IMR-90 (cell line): Measurements from ENCODE around the gene ZBTB48. TPM values are rescaled to one million over a fixed set of nuclear protein-coding genes. Genes with fewer than 3 reads are reported as not detected.

Source experiments
- ATAC-seq: fragments of 200-7000 bp; cut with Tn5 transposase; 2 replicates; pipeline ENCODE4 v1.9.1; 2020; ENCODE audit warnings: low read depth, mild to moderate bottlenecking, moderate library complexity
- BruUV-seq: library from RNA; stranded (reverse); fragments of 400-500 nt; replicated peaks from 2 replicates; lab custom pipeline; 2021; lab: Mats Ljungman, UMichigan
- CTCF ChIA-PET: fragments of 300-600 bp; formaldehyde crosslinking; extraction: SDS; loops from one replicate; lab custom pipeline; 2021; ENCODE audit warnings: antibody characterized with exemption; lab: Yijun Ruan, JAX
- POLR2A ChIA-PET: fragments of 300-600 bp; sonication (Branson Sonifier 250); formaldehyde crosslinking; loops from one replicate; lab custom pipeline; 2022; ENCODE audit warnings: antibody characterized with exemption; ENCODE audit not compliant: unreplicated experiment; lab: Charles Lee
- DNase-seq: peaks from one replicate; pipeline ENCODE4 v3.0.0; 2013
- H2AFZ ChIP-seq: replicated peaks from 2 replicates; pipeline ENCODE3; 2013; ENCODE audit warnings: low read length, mild to moderate bottlenecking; ENCODE audit not compliant: poor library complexity
- H2AK5ac ChIP-seq: 2 replicates; pipeline ENCODE4 v1.6.1; 2013; ENCODE audit warnings: low read depth, low read length, inconsistent platforms
- H2AK9ac ChIP-seq: replicated peaks from 2 replicates; pipeline ENCODE3; 2013; ENCODE audit warnings: mild to moderate bottlenecking, low read depth, low read length, moderate library complexity; ENCODE audit not compliant: poor library complexity
- H2BK120ac ChIP-seq: 2 replicates; pipeline ENCODE4 v1.6.1; 2013; ENCODE audit warnings: low read depth, low read length, inconsistent platforms
- H2BK15ac ChIP-seq: 3 replicates; pipeline ENCODE4 v1.6.1; 2013; ENCODE audit warnings: low read depth, low read length, inconsistent platforms
- H2BK20ac ChIP-seq: 2 replicates; pipeline ENCODE4 v1.6.1; 2013; ENCODE audit warnings: low read depth, mild to moderate bottlenecking, inconsistent platforms, low read length, moderate library complexity
- H2BK5ac ChIP-seq: 2 replicates; pipeline ENCODE4 v1.6.1; 2013; ENCODE audit warnings: mild to moderate bottlenecking, low read depth, low read length, inconsistent platforms; ENCODE audit not compliant: poor library complexity, severe bottlenecking
- H3K14ac ChIP-seq: replicated peaks from 2 replicates; pipeline ENCODE4 v1.6.1; 2013; ENCODE audit warnings: low read depth, low read length, inconsistent platforms
- H3K18ac ChIP-seq: 2 replicates; pipeline ENCODE4 v1.6.1; 2013; ENCODE audit warnings: low read depth, low read length, control low read depth
- H3K23ac ChIP-seq: 2 replicates; pipeline ENCODE4 v1.6.1; 2013; ENCODE audit warnings: low read depth, low read length, inconsistent platforms
- H3K27ac ChIP-seq: 2 replicates; pipeline ENCODE4 v1.5.1; 2013; ENCODE audit warnings: mild to moderate bottlenecking, control low read depth, low read length; ENCODE audit not compliant: insufficient read depth
- H3K27me3 ChIP-seq: 2 replicates; pipeline ENCODE4 v1.6.1; 2013; ENCODE audit warnings: low read length; ENCODE audit not compliant: control insufficient read depth, insufficient read depth
- H3K36me3 ChIP-seq: 2 replicates; pipeline ENCODE4 v1.6.1; 2013; ENCODE audit warnings: low read length, mixed read lengths; ENCODE audit not compliant: control insufficient read depth, insufficient read depth
- H3K4ac ChIP-seq: 2 replicates; pipeline ENCODE4 v1.6.1; 2013; ENCODE audit warnings: low read depth, low read length, inconsistent platforms
- H3K4me1 ChIP-seq: 2 replicates; pipeline ENCODE4 v1.6.1; 2013; ENCODE audit warnings: low read length, mixed read lengths; ENCODE audit not compliant: control insufficient read depth, insufficient read depth
- H3K4me2 ChIP-seq: 2 replicates; pipeline ENCODE4 v1.6.1; 2013; ENCODE audit warnings: low read depth, mild to moderate bottlenecking, control low read depth, low read length, moderate library complexity
- H3K4me3 ChIP-seq: 2 replicates; pipeline ENCODE4 v1.5.1; 2013; ENCODE audit warnings: low read depth, mild to moderate bottlenecking, control low read depth, low read length, moderate library complexity; ENCODE audit not compliant: insufficient read depth
- H3K56ac ChIP-seq: 2 replicates; pipeline ENCODE4 v1.6.1; 2013; ENCODE audit warnings: low read length, inconsistent platforms; ENCODE audit not compliant: insufficient read depth; ENCODE audit errors: extremely low read depth
- H3K79me1 ChIP-seq, 2 experiments: 2 replicates each; pipeline ENCODE4 v1.6.1; 2013; ENCODE audit warnings: low read length in 2 of 2, inconsistent platforms in 1 of 2, low read depth in 1 of 2
- H3K9ac ChIP-seq: 2 replicates; pipeline ENCODE4 v1.6.1; 2013; ENCODE audit warnings: low read depth, low read length, control low read depth
- H3K9me1 ChIP-seq: 2 replicates; pipeline ENCODE4 v1.6.1; 2013; ENCODE audit warnings: low read length, inconsistent platforms; ENCODE audit not compliant: insufficient read depth
- H3K9me3 ChIP-seq: 2 replicates; pipeline ENCODE4 v1.6.1; 2013; ENCODE audit warnings: low read length; ENCODE audit not compliant: control insufficient read depth, insufficient read depth
- H4K20me1 ChIP-seq: 2 replicates; pipeline ENCODE4 v1.6.1; 2013; ENCODE audit warnings: low read length, inconsistent platforms; ENCODE audit not compliant: insufficient read depth
- H4K5ac ChIP-seq: 2 replicates; pipeline ENCODE4 v1.6.1; 2013; ENCODE audit warnings: mild to moderate bottlenecking, low read depth, low read length, control low read depth
- H4K8ac ChIP-seq, 2 experiments: 2 replicates each; pipeline ENCODE4 v1.6.1; 2013; ENCODE audit warnings: low read depth in 2 of 2, low read length in 2 of 2, control low read depth in 1 of 2, inconsistent platforms in 1 of 2
- H4K91ac ChIP-seq: 2 replicates; pipeline ENCODE4 v1.6.1; 2013; ENCODE audit warnings: low read depth, low read length, inconsistent platforms; ENCODE audit not compliant: insufficient read depth
- BHLHE40 ChIP-seq: fragments of 150-350 bp; IDR thresholded peaks from 2 replicates; pipeline ENCODE4 v1.6.1; 2016; ENCODE audit warnings: mild to moderate bottlenecking, low read depth, low read length
- CEBPB ChIP-seq: IDR thresholded peaks from 2 replicates; pipeline ENCODE4 v1.6.1; 2012; ENCODE audit warnings: low read depth, low read length, improper control_type of control experiment
- FOS ChIP-seq: fragments of 150-350 bp; IDR thresholded peaks from 2 replicates; pipeline ENCODE4 v1.6.1; 2016; ENCODE audit warnings: low read depth, low read length
- RCOR1 ChIP-seq: IDR thresholded peaks from 2 replicates; pipeline ENCODE4 v1.6.1; 2012; ENCODE audit warnings: mild to moderate bottlenecking, low read length, improper control_type of control experiment; ENCODE audit not compliant: insufficient replicate concordance
- WGBS, 2 experiments: methylation state at CpG; one replicate each; pipeline versions ENCODE4 v1.1.5 to v1.1.7; 2013; ENCODE audit warnings: missing lambda C conversion rate in 2 of 2; ENCODE audit not compliant: insufficient read length in 1 of 2; ENCODE audit errors: extremely low coverage in 2 of 2; 5-methylcytosine and 5-hydroxymethylcytosine counted together
- dilution Hi-C: fragments of 300-500 bp; cut with HindIII; formaldehyde crosslinking; loops from one replicate; pipeline ENCODE4 v1.14.3; 2018; ENCODE audit warnings: low sequenced_read_pairs; ENCODE audit not compliant: unreplicated experiment
- in situ Hi-C: fragments of 300-500 bp; cut with MboI; formaldehyde crosslinking; loops from 3 replicates; pipeline ENCODE4 v1.14.3; 2019; ENCODE audit warnings: low sequenced_read_pairs, inconsistent platforms, mixed read lengths
- intact Hi-C: fragments of 100-400 bp; cut with micrococcal nuclease; formaldehyde crosslinking; loops from 2 replicates; pipeline ENCODE4 v1.10.0; 2022
- polyA plus RNA-seq, 3 experiments: library from polyadenylated mRNA; depleted of rRNA; stranded (reverse); fragments of >200 nt; gene quantifications; 2 replicates each; pipeline ENCODE4 v1.2.3, GENCODE V29; 2012; ENCODE audit warnings: low replicate concordance in 1 of 3
- total RNA-seq: library from RNA; depleted of rRNA; stranded (reverse); fragments of >200 nt; gene quantifications from 2 replicates; pipeline ENCODE4 v1.2.3, GENCODE V29; 2012

ZBTB48 gene
- total and polyA plus RNA-seq, 2 of the 4 experiments (the other 2 are of a cell fraction) = 9.3 to 17.5 TPM

- no peak overlapping the region for H3K14ac ChIP-seq
- no peak overlapping the region for H3K27ac ChIP-seq
- peaks cover 7% of the 10 kb centered on the region; the same call in 1 of the 2 replicates for H3K9me1 ChIP-seq
- H3K9me3 ChIP-seq = no peaks in the 10 kb centered on the region
- CTCF ChIA-PET = no interaction called here
- H3K23ac ChIP-seq = no peak overlapping the region
- peak; percentile 93 for ATAC-seq
- in situ Hi-C loops = no loop called here
- no peak overlapping the region for H2BK120ac ChIP-seq
- POLR2A ChIA-PET = no interaction called here
- peaks cover 7 to 21% of the 10 kb centered on the region in 2 experiments; a peak in 3 of 4 replicates for H3K79me1 ChIP-seq
- H4K91ac ChIP-seq = no peak overlapping the region
- dilution Hi-C loops = no loop called here
- H2BK5ac ChIP-seq = peak overlapping the region; percentile 31
- no TSS peak for BruUV-seq
- TF ChIP-seq FOS (peak; percentile 58), BHLHE40 (peak; percentile 68), CEBPB (peak; percentile 36; the same call in 1 of the 2 replicates), RCOR1 (no peak)
- no peak overlapping the region for H3K18ac ChIP-seq
- H3K4me1 ChIP-seq = no peaks in the 10 kb centered on the region
- no peak overlapping the region for H3K4me3 ChIP-seq
- no CpG with 5 or more reads among the region's 3 CpGs for WGBS, 2 experiments
- H2AFZ ChIP-seq = no peak overlapping the region
- H3K56ac ChIP-seq = no peak overlapping the region
- H4K20me1 ChIP-seq = peaks cover 23% of the 10 kb centered on the region
- H3K9ac ChIP-seq = no peak overlapping the region
- no peak overlapping the region for H2BK20ac ChIP-seq
- peak; percentile 83 for DNase-seq
- H4K5ac ChIP-seq = no peak overlapping the region
- peaks cover 22% of the 10 kb centered on the region for H3K36me3 ChIP-seq
- no peak overlapping the region for H2AK9ac ChIP-seq
- H3K4me2 ChIP-seq = peak overlapping the region; percentile 66; the same call in 1 of the 2 replicates
- H4K8ac ChIP-seq = no peak overlapping the region
- no peaks in the 10 kb centered on the region for H3K27me3 ChIP-seq
- H3K4ac ChIP-seq = no peak overlapping the region
- no peak overlapping the region for H2AK5ac ChIP-seq
- H2BK15ac ChIP-seq = no peak overlapping the region
- intact Hi-C loops = loop anchor here (2.0 kb wide), 1 partner anchor 18 kb away; no protein-coding TSS in a partner anchor
These were observed 40.8 kb upstream of the ZBTB48 start for GRCh38 chr1:6538956-6539355.
